MM.1S (cell line): ENCODE data around the gene C19orf85.

Experiments
- DNase-seq: peaks from one replicate; pipeline ENCODE4 v3.0.0-alpha.2; 2015
- H2AFZ ChIP-seq: fragments of 300-600 bp; sonication (generic); 2 replicates; pipeline ENCODE4 v1.6.0; 2016; ENCODE audit warnings: antibody characterized with exemption, low read length
- H3F3A ChIP-seq: fragments of 300-600 bp; sonication (generic); 2 replicates; pipeline ENCODE4 v1.6.1; 2016; ENCODE audit warnings: mild to moderate bottlenecking, antibody characterized with exemption, low read length, moderate library complexity, mixed read lengths; ENCODE audit not compliant: insufficient read depth
- H3K27ac ChIP-seq: fragments of 300-600 bp; sonication (generic); 2 replicates; pipeline ENCODE4 v1.5.1; 2016; ENCODE audit warnings: mild to moderate bottlenecking, low read length
- H3K27me3 ChIP-seq: fragments of 300-600 bp; sonication (generic); replicated peaks from 2 replicates; pipeline ENCODE4 v1.6.0; 2016; ENCODE audit warnings: low read length; ENCODE audit not compliant: insufficient read depth
- H3K36me3 ChIP-seq: fragments of 300-600 bp; sonication (generic); replicated peaks from 2 replicates; pipeline ENCODE4 v1.6.1; 2016; ENCODE audit warnings: mild to moderate bottlenecking, low read length, mixed read lengths; ENCODE audit not compliant: insufficient read depth
- H3K4me1 ChIP-seq: fragments of 300-600 bp; sonication (generic); 2 replicates; pipeline ENCODE4 v1.6.1; 2016; ENCODE audit warnings: low read length, mixed read lengths
- H3K4me2 ChIP-seq: fragments of 300-600 bp; sonication (generic); 2 replicates; pipeline ENCODE4 v1.6.0; 2016; ENCODE audit warnings: low read depth, low read length
- H3K4me3 ChIP-seq: fragments of 300-600 bp; sonication (generic); 2 replicates; pipeline ENCODE4 v1.5.1; 2016; ENCODE audit warnings: low read length, mixed read lengths
- H3K79me2 ChIP-seq: fragments of 300-600 bp; sonication (generic); 2 replicates; pipeline ENCODE4 v1.6.1; 2016; ENCODE audit warnings: mixed run types, low read length, mixed read lengths
- H3K9ac ChIP-seq: fragments of 300-600 bp; sonication (generic); 2 replicates; pipeline ENCODE4 v1.6.1; 2016; ENCODE audit warnings: low read length, mixed read lengths
- H3K9me2 ChIP-seq: fragments of 300-600 bp; sonication (generic); replicated peaks from 2 replicates; pipeline ENCODE4 v1.6.1; 2016; ENCODE audit warnings: mild to moderate bottlenecking, low read length, mixed read lengths; ENCODE audit not compliant: insufficient read depth
- H3K9me3 ChIP-seq: fragments of 300-600 bp; sonication (generic); replicated peaks from 2 replicates; pipeline ENCODE4 v1.6.1; 2016; ENCODE audit warnings: mild to moderate bottlenecking, low read length, mixed read lengths; ENCODE audit not compliant: insufficient read depth
- H4K20me1 ChIP-seq: fragments of 300-600 bp; sonication (generic); 2 replicates; pipeline ENCODE4 v1.6.1; 2016; ENCODE audit warnings: mild to moderate bottlenecking, low read length, moderate library complexity, mixed read lengths; ENCODE audit not compliant: insufficient read depth
- EZH2 ChIP-seq: fragments of 300-600 bp; sonication (generic); optimal IDR thresholded peaks from 2 replicates; pipeline ENCODE3; 2017; ENCODE audit warnings: low read depth, mild to moderate bottlenecking, antibody characterized with exemption, low read length, mixed read lengths
- EZH2phosphoT487 ChIP-seq: fragments of 300-600 bp; sonication (generic); IDR thresholded peaks from 2 replicates; pipeline ENCODE4 v1.6.1; 2018; ENCODE audit warnings: antibody characterized with exemption, low read length
- TF ChIP-seq, protein P1 (sequence below): fragments of 300-600 bp; sonication (generic); IDR thresholded peaks from 2 replicates; pipeline ENCODE4 v1.5.1; 2016; ENCODE audit warnings: antibody characterized with exemption, low read length, mixed read lengths

The C19orf85 gene

DNA sequence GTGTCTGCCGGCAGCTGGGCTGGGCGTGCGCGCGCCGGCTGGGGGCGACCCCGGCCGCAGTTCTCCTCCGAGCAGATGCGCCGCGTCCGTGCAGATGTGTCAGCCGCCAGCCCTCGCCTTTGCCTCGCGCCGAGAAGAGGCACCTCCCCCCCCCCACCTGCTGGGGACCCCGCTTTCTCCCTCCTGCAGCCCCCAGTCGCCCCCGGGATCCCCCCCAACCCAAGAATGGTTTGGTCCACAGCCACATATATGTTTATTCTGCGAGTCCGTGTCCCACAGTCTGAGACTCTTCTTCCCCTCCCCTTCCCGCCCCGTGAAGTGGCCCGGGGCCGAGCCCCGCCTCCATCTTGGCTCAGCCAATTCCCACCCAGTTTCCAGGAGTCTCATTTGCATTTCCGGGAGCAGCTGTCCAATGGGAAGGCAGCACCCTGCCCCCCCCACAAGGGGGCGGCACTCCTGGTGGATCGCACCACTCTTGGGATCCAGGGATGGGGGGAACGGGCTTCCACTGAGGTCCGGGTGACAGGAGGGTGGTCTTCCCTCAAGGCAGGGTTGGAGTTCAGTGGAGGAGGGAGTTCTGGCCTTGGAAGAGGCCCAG, 11.7 kb downstream of the C19orf85 start:
- TF ChIP-seq, protein P1, sequence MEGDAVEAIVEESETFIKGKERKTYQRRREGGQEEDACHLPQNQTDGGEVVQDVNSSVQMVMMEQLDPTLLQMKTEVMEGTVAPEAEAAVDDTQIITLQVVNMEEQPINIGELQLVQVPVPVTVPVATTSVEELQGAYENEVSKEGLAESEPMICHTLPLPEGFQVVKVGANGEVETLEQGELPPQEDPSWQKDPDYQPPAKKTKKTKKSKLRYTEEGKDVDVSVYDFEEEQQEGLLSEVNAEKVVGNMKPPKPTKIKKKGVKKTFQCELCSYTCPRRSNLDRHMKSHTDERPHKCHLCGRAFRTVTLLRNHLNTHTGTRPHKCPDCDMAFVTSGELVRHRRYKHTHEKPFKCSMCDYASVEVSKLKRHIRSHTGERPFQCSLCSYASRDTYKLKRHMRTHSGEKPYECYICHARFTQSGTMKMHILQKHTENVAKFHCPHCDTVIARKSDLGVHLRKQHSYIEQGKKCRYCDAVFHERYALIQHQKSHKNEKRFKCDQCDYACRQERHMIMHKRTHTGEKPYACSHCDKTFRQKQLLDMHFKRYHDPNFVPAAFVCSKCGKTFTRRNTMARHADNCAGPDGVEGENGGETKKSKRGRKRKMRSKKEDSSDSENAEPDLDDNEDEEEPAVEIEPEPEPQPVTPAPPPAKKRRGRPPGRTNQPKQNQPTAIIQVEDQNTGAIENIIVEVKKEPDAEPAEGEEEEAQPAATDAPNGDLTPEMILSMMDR, result no peak
- TF ChIP-seq EZH2 (no peak), EZH2phosphoT487 (no peak)
- H3K9ac ChIP-seq, result no peak overlapping the region
- H3K79me2 ChIP-seq, result no peaks in the 10 kb centered on the region
- H3K4me3 ChIP-seq, result no peak overlapping the region
- H2AFZ ChIP-seq, result no peak overlapping the region
- H4K20me1 ChIP-seq, result no peaks in the 10 kb centered on the region
- H3K27me3 ChIP-seq, result peaks cover 23% of the 10 kb centered on the region
- DNase-seq, result no peak
- no peak overlapping the region for H3K27ac ChIP-seq
- no peaks in the 10 kb centered on the region for H3K9me3 ChIP-seq
- no peaks in the 10 kb centered on the region for H3K4me1 ChIP-seq
- H3K36me3 ChIP-seq, result no peaks in the 10 kb centered on the region
- H3F3A ChIP-seq, result no peaks in the 10 kb centered on the region
- H3K9me2 ChIP-seq, result no peaks in the 10 kb centered on the region
- no peak overlapping the region for H3K4me2 ChIP-seq

DNA sequence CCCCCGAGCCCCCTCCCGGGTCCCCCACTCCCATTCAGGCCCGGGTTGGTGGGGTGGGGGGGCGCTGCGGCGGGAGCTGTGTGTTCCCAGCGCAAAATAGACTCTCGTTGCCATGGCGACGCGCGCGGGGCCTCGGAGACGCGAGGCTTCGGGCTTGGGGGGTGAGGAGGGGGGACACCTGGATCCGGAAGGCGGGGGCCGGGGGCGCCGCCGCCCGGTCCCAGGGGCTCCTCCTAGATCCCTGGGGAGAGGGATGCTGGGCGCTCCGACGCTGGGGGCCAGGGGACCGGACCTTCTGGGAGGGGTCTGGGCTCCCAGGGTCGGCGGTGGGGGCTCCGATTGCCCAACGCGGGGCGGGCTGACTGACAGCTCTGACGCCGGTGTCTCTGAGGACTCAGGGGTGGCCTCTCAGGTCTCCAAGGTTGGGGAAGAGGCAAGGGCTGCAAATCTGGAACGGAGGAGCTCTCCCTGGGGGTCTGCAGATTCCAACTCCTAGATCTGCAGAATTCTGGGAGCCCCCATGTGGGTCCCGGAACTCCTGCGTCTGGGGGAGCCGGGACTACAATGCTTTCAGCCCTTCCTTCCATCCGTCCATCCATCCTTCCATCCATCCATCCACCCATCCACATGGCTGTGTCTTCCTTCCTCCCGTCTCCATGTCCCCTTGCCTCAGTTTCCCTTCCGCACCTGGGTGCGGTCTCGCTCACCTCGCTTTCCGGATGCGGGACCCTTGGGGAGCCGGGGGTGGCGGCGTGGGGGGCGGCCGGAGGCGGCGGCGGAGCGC, 12.4 kb downstream of the C19orf85 start:
- H2AFZ ChIP-seq, result no peak overlapping the region
- H3K4me3 ChIP-seq, result no peak overlapping the region
- no peaks in the 10 kb centered on the region for H3K36me3 ChIP-seq
- no peaks in the 10 kb centered on the region for H3K79me2 ChIP-seq
- H3K9me2 ChIP-seq, result no peaks in the 10 kb centered on the region
- H3K4me2 ChIP-seq, result no peak overlapping the region
- peaks cover 28% of the 10 kb centered on the region for H3K27me3 ChIP-seq
- H3K4me1 ChIP-seq, result no peaks in the 10 kb centered on the region
- H3K9ac ChIP-seq, result no peak overlapping the region
- no peaks in the 10 kb centered on the region for H3F3A ChIP-seq
- no peak overlapping the region for H3K27ac ChIP-seq
- no peak for DNase-seq
- no peaks in the 10 kb centered on the region for H4K20me1 ChIP-seq
- TF ChIP-seq EZH2, result no peak
- no peaks in the 10 kb centered on the region for H3K9me3 ChIP-seq

DNA sequence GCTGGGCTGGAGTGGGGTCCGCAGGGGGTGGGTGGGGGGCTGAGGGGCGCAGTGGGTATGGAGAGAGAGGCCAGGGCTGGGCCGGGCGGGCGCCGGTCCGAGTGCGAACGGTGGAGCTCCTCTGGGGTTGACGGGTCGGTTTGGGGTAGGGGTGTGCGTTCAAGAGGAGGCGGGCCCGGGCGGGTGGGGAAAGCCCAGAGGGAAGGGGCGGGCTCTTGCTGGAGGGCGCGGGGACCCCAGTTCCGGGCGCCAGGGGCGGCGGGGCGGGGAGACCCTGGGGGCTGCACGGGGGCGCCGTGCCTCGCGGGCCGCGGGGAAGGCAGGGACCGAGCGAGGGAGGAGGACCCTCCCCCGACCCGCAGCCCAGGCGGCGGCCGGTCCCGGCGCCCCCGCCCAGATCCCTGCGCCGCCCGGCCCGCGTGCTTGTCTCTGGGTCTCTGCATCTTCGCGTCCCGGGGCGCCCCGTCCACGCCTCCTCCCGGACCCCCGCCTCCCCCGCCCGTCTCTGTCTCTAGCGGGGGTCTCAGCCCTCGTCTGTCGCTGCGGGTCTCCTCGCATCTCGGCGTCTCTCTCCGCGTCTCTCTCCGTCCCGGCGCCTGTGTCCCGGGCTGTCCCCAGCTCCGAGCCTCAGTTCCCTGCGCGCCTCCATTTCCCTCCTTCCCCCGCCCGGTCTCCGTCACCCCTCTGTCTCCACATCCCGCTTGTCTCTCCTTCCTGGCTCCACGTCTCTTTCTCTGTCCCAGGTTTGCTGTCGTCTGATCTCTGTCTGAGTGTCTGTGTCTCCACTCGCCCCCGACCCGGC, 13.2 kb downstream of the C19orf85 start:
- Histone ChIP-seq H3F3A (no peaks in the 10 kb centered on the region), H3K79me2 (no peaks in the 10 kb centered on the region), H3K4me2 (no peak overlapping the region), H3K36me3 (no peaks in the 10 kb centered on the region), H3K27me3 (peaks cover 36% of the 10 kb centered on the region), H3K9ac (no peak overlapping the region), H3K27ac (no peak overlapping the region), H2AFZ (no peak overlapping the region), H4K20me1 (no peaks in the 10 kb centered on the region), H3K4me1 (no peaks in the 10 kb centered on the region), H3K9me2 (no peaks in the 10 kb centered on the region), H3K4me3 (no peak overlapping the region), H3K9me3 (no peaks in the 10 kb centered on the region)
- TF ChIP-seq, protein P1, result no peak
- no peak for TF ChIP-seq EZH2
- no peak for TF ChIP-seq EZH2phosphoT487
- no peak for DNase-seq
